Activated CD8-positive, alpha-beta memory T cell treated with anti-CD3 and anti-CD28 coated beads, Interleukin-2, amount 50 U/mL, for 48 hours (primary cell): ENCODE measurements around the gene C8G.

Source experiments
- DNase-seq: peaks from one replicate; pipeline ENCODE4 v3.0.0-alpha.2; 2020

The C8G gene

GRCh38 chr9:136955202-136955942 is 10.3 kb downstream of the C8G start:
- no peak for DNase-seq

- DNase-seq = no peak
Observed at GRCh38 chr9:136955943-136956335, 10.9 kb downstream of the C8G start.

- no peak for DNase-seq
Observed at GRCh38 chr9:136956604-136957003, 11.6 kb downstream of the C8G start.

GRCh38 chr9:136957461-136957860 is 12.4 kb downstream of the C8G start:
- DNase-seq = no peak

GRCh38 chr9:136957901-136958300 is 12.9 kb downstream of the C8G start:
- DNase-seq = no peak

GRCh38 chr9:136958473-136958872 is 13.4 kb downstream of the C8G start:
- DNase-seq = no peak

GRCh38 chr9:136958898-136959850 is 14.1 kb downstream of the C8G start:
- no peak for DNase-seq

GRCh38 chr9:136960212-136960937 is 15.3 kb downstream of the C8G start:
- no peak for DNase-seq

- DNase-seq = no peak
Observed at GRCh38 chr9:136960938-136961275, 15.9 kb downstream of the C8G start.

- DNase-seq = no peak
Observed at GRCh38 chr9:136961279-136962065, 16.4 kb downstream of the C8G start.

GRCh38 chr9:136962163-136962562 is 17.1 kb downstream of the C8G start:
- no peak for DNase-seq

- DNase-seq = no peak
Observed at GRCh38 chr9:136962701-136963248, 17.7 kb downstream of the C8G start.

- DNase-seq = no peak
Observed at GRCh38 chr9:136963341-136963740, 18.3 kb downstream of the C8G start.

- DNase-seq = no peak
Observed at GRCh38 chr9:136963751-136964150, 18.7 kb downstream of the C8G start.

GRCh38 chr9:136964171-136964689 is 19.2 kb downstream of the C8G start:
- no peak for DNase-seq

GRCh38 chr9:136964833-136965422 is 19.9 kb downstream of the C8G start:
- DNase-seq = no peak

- DNase-seq = no peak
Observed at GRCh38 chr9:136965771-136966484, 20.9 kb downstream of the C8G start.

GRCh38 chr9:136968333-136969127 is 23.5 kb downstream of the C8G start:
- DNase-seq = no peak

- no peak for DNase-seq
Observed at GRCh38 chr9:136969150-136969549, 24.1 kb downstream of the C8G start.

- DNase-seq = no peak
Observed at GRCh38 chr9:136969774-136970173, 24.7 kb downstream of the C8G start.
